Adrenal gland (tissue), 12 donors: ENCODE results near the gene AMMECR1. TPM values are rescaled to one million over a fixed set of nuclear protein-coding genes. Genes with fewer than 3 reads are reported as not detected.
"Not testable (repeated sequence)": the region's sequence is repeated elsewhere in the genome, so short reads cannot be mapped to it uniquely, and the experiment has no call there.

Experiments
- DNase-seq, 7 donors: peaks; one replicate each; pipeline ENCODE4 v3.0.0-alpha.2; 2019 to 2020
- H3K27ac ChIP-seq, 5 donors: fragments of 200-600 bp; sonication (generic) in 4 of 5; 1 replicate in 3 of 5; 2 replicates in 2 of 5; pipeline versions ENCODE4 v1.5.1 to v1.8.0; 2016 to 2020; ENCODE audit warnings: mild to moderate bottlenecking in 1 of 5
- H3K27me3 ChIP-seq: fragments of 200-600 bp; 2 replicates; pipeline ENCODE4 v1.8.0; 2021
- H3K36me3 ChIP-seq, 2 donors: fragments of 200-600 bp; replicated peaks in 1 of 2; 1 replicate in 1 of 2; 2 replicates in 1 of 2; pipeline versions ENCODE4 v1.5.1 to v1.8.0; 2018 to 2022
- H3K4me1 ChIP-seq, 2 donors: fragments of 200-600 bp; replicated peaks in 1 of 2; 1 replicate in 1 of 2; 2 replicates in 1 of 2; pipeline versions ENCODE4 v1.5.1 to v1.8.0; 2018 to 2021
- H3K4me3 ChIP-seq, 4 donors: fragments of 200-600 bp; sonication (generic) in 3 of 4; one replicate each; pipeline ENCODE4 v1.5.1; 2016 to 2018
- H3K9me3 ChIP-seq, 3 donors: fragments of 200-600 bp; sonication (generic) in 1 of 3; replicated peaks in 1 of 3; 1 replicate in 2 of 3; 2 replicates in 1 of 3; pipeline versions ENCODE4 v1.5.1 to v1.8.0; 2016 to 2021
- POLR2A ChIP-seq, 2 donors: fragments of 450-650 bp; IDR thresholded peaks; one replicate each; pipeline ENCODE4 v1.6.1; 2017; ENCODE audit warnings: antibody characterized with exemption in 2 of 2, mild to moderate bottlenecking in 2 of 2, moderate library complexity in 1 of 2
- WGBS, 4 donors: extraction: QIAGEN DNeasy Blood & Tissue Kit in 2 of 4; methylation state at CpG; one replicate each; pipeline versions ENCODE4 v1.1.5 to v1.1.7; 2013 to 2017; 5-methylcytosine and 5-hydroxymethylcytosine counted together
- intact Hi-C, 2 donors: fragments of 100-400 bp; cut with DNase I; formaldehyde crosslinking; loops; one replicate each; pipeline versions ENCODE4 v1.14.1 to v1.15.0; 2022 to 2023
- polyA plus RNA-seq, 3 donors: library from polyadenylated mRNA; stranded (reverse); fragments of 200-250 nt in 2 of 3; fragments of 350-450 nt in 1 of 3; fragmentation: Illumina TruSeq in 1 of 3; extraction: RNeasy Lipid Tissue Mini Kit (QIAGEN cat#74804) in 1 of 3; gene quantifications; one replicate each; pipeline ENCODE4 v1.2.3, GENCODE V29; 2013 to 2014
- total RNA-seq, 9 donors: library from RNA; depleted of rRNA in 4 of 9; stranded (reverse); fragments of >200 nt in 4 of 9; fragments of 120-200 nt in 1 of 9; fragmentation: NEBNext Ultra II Directional in 1 of 9; extraction: Animal tissue kit (Norgen Biotek cat#: 25700) in 1 of 9; gene quantifications; one replicate each; pipeline versions ENCODE4 v1.1.0 to v1.2.4, GENCODE V29; 2013 to 2023
- TF ChIP-seq, protein P1 (sequence below), 6 experiments: fragments of 450-650 bp in 4 of 6; fragments of 200-600 bp in 2 of 6; sonication (generic) in 1 of 6; IDR thresholded peaks; 1 replicate in 5 of 6; 2 replicates in 1 of 6; pipeline versions ENCODE4 v1.5.1 to v1.8.0; 2016 to 2021; ENCODE audit warnings: antibody characterized with exemption in 6 of 6, mild to moderate bottlenecking in 2 of 6, moderate library complexity in 1 of 6
- donor health status: healthy with polysubstance abuse.
- donor health status: Bipolar disorder and iron deficiency.
- donor health status: DM: yes; HTN: yes; CAD: no.
- donor health status: DM: no; HTN: no; CAD: no.
- donor health status: DM: no; HTN: no; CAD: no.
- donor health status: DM: yes; HTN: yes; CAD: no.

The AMMECR1 gene
- total and polyA plus RNA-seq, 12 donors, result 2.6 to 20.1 (median 7.8) TPM

DNA sequence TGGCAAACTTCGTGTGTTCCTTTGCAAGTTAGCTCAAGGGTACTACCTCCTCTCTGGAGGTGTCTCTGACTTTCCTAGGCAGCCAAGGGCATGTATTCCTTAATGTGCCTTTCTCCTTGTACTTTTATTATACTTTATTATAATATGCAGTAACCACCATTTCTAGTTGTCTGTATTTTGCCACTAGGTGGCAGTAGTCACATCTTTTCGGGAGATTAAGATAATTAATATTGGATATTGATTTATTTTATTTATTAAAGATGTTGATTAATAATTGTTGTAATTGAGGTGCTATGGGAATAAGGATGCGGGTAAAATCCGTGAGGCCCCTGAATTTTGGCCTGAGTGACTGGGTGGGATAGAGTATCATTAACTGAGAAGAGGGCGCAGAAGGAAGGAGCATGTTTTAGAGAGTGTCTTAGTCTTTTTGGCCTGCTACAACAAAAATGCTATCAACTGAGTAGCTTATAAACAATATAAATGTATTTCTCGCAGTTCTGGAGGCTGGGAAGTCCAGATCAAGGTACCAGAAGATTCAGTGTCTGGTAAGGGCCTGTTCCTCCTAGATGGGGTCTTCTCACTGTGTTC lies 161.6 kb downstream of the AMMECR1 start:
- intact Hi-C loops, result loop anchor here in 1 of 2 donors (5.0 kb wide), 1 partner anchor 251 kb away; no protein-coding TSS in a partner anchor
- 47 to 70% (median 55%) methylated on average over 6 of the region's 6 CpGs for WGBS, 4 donors
- H3K9me3 ChIP-seq, result no peaks in the 10 kb centered on the region

DNA sequence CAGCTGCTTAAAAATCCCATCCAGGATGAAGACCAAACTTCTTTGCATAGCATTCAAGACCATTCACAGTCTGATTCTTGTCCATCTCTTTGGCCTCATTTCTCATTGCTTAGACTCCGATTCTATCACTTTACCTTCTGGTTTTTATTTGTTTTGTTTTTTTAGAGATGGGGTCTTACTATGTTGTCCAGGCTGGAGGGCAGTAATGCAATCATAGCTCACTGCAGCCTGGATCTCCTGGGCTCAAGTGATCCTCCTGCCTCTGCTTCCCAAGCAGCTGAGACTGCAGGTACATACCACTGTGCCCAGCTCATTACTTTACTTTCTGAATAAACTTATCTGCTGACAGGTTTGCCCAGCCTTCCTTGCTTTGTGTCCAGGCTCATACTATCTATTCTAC lies 162.1 kb downstream of the AMMECR1 start:
- Histone ChIP-seq H3K27me3 (no peaks in the 10 kb centered on the region), H3K4me1 (peaks cover 0 to 1% of the 10 kb centered on the region in 2 donors), H3K27ac (no peak overlapping the region), H3K4me3 (no peak overlapping the region), H3K36me3 (no peaks in the 10 kb centered on the region), H3K9me3 (no peaks in the 10 kb centered on the region)
- no peak for TF ChIP-seq POLR2A (IDR thresholded peaks at IDR 0.05)
- TF ChIP-seq, protein P1, sequence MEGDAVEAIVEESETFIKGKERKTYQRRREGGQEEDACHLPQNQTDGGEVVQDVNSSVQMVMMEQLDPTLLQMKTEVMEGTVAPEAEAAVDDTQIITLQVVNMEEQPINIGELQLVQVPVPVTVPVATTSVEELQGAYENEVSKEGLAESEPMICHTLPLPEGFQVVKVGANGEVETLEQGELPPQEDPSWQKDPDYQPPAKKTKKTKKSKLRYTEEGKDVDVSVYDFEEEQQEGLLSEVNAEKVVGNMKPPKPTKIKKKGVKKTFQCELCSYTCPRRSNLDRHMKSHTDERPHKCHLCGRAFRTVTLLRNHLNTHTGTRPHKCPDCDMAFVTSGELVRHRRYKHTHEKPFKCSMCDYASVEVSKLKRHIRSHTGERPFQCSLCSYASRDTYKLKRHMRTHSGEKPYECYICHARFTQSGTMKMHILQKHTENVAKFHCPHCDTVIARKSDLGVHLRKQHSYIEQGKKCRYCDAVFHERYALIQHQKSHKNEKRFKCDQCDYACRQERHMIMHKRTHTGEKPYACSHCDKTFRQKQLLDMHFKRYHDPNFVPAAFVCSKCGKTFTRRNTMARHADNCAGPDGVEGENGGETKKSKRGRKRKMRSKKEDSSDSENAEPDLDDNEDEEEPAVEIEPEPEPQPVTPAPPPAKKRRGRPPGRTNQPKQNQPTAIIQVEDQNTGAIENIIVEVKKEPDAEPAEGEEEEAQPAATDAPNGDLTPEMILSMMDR (IDR thresholded peaks at IDR 0.05), result no peak
- DNase-seq, result no peak
- 49 to 74% (median 61%) methylated on average over 1 of the region's 1 CpG for WGBS, 4 donors
- intact Hi-C loops, result loop anchor here in 1 of 2 donors (5.0 kb wide), 1 partner anchor 252 kb away; no protein-coding TSS in a partner anchor

More for the DNA sequence above, 161.6 kb downstream of the AMMECR1 start:
- no peak for DNase-seq
- no peak overlapping the region for H3K4me3 ChIP-seq
- no peaks in the 10 kb centered on the region for H3K27me3 ChIP-seq
- no peaks in the 10 kb centered on the region for H3K36me3 ChIP-seq
- peaks cover 0 to 6% of the 10 kb centered on the region in 2 donors for H3K4me1 ChIP-seq
- H3K27ac ChIP-seq, result no peak overlapping the region
- TF ChIP-seq POLR2A (IDR thresholded peaks at IDR 0.05), result no peak
- TF ChIP-seq, protein P1 (IDR thresholded peaks at IDR 0.05), result peak; percentile 25 to 79 (median 42)

DNA sequence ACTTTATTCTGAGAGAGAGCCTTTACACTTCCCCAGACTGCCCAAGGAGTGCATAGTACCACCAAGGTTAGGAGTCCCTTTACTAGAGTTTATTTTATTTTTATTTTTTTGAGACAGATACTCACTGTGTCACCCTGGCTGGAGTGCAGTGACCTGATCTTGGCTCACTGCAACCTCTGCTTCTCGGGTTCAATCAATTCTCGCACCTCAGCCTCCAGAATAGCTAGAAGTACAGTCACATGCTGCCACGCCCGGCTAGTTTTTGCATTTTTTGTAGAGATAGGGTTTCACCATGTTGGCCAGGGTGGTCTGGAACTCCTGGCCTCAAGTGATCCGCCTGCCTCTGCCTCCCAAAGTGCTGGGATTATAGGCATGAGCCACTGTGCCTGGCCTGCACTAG lies 163.6 kb downstream of the AMMECR1 start:
- intact Hi-C loops, H3K27ac ChIP-seq, H3K4me1 ChIP-seq, H3K9me3 ChIP-seq, H3K27me3 ChIP-seq, DNase-seq, H3K4me3 ChIP-seq, H3K36me3 ChIP-seq: not testable (repeated sequence)
- 64 to 93% (median 78%) methylated on average over 4 to 5 of the region's 5 CpGs for WGBS, 4 donors

DNA sequence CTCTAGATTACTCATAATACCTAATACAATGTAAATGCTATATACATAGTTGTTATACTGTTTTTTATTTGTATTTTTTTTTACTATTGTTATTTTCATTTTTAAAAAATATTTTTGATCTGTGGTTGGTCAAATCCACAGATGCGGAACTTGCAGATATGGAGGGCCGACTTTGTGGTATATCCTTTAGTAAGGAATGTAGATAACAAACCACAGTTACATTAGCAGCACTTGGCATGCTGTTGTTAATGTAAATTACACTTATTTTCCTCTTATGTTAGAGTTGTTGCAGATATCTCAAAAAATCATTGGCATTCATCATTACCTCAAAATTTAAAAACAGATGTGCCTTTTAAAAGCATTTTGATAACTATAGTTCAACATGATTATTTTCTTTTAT lies 164.0 kb downstream of the AMMECR1 start:
- Histone ChIP-seq H3K27ac (no peak overlapping the region), H3K9me3 (no peaks in the 10 kb centered on the region), H3K4me3 (no peak overlapping the region), H3K27me3 (no peaks in the 10 kb centered on the region), H3K4me1 (no peaks in the 10 kb centered on the region), H3K36me3 (no peaks in the 10 kb centered on the region)
- TF ChIP-seq POLR2A (IDR thresholded peaks at IDR 0.05), result no peak
- TF ChIP-seq, protein P1 (IDR thresholded peaks at IDR 0.05), result no peak
- DNase-seq, result no peak
- WGBS, 4 donors, result 62 to 90% (median 83%) methylated on average over 2 of the region's 2 CpGs
- intact Hi-C loops, result no loop called here

DNA sequence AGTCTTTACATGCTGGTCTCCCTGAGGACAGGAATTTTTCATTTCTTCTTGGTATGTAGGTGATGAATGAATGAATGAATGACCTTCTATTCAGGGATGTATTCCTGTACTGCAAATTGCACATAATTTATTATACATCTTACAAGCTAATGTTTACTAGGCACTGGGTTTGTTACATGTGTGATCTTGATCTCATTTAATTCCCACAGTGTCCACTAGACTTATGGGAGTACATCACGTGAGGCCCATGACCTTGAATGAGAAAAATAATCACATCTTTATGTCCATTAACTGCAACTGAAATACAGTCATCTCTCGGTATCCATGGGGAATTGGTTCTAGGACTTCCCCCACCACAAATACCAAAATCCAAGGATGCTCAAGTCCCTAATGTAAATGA lies 164.6 kb downstream of the AMMECR1 start:
- no peak overlapping the region for H3K27ac ChIP-seq
- no peak overlapping the region for H3K4me3 ChIP-seq
- no peaks in the 10 kb centered on the region for H3K36me3 ChIP-seq
- TF ChIP-seq, protein P1 (IDR thresholded peaks at IDR 0.05), result no peak
- no peak for TF ChIP-seq POLR2A (IDR thresholded peaks at IDR 0.05)
- no peaks in the 10 kb centered on the region for H3K9me3 ChIP-seq
- intact Hi-C loops, result no loop called here
- no peaks in the 10 kb centered on the region for H3K27me3 ChIP-seq
- 51 to 69% (median 60%) methylated on average over 2 of the region's 2 CpGs for WGBS, 4 donors
- H3K4me1 ChIP-seq, result no peaks in the 10 kb centered on the region
- DNase-seq, result no peak
